HCT116 (cell line): ENCODE results near the gene H3-3A. TPM values are rescaled to one million over a fixed set of nuclear protein-coding genes. Genes with fewer than 3 reads are reported as not detected.
"Not testable (repeated sequence)": the region's sequence is repeated elsewhere in the genome, so short reads cannot be mapped to it uniquely, and the experiment has no call there.

Experiments used
- ATAC-seq: fragments of 200-7000 bp; cut with Tn5 transposase; 2 replicates; pipeline ENCODE4 v1.9.1; 2020; ENCODE audit warnings: mild to moderate bottlenecking, moderate library complexity
- BruUV-seq: library from RNA; stranded (reverse); fragments of 400-500 nt; replicated peaks from 2 replicates; lab custom pipeline; 2021; lab: Mats Ljungman, UMichigan
- CTCF ChIA-PET: fragments of 300-600 bp; sonication (Branson Sonifier 250); formaldehyde crosslinking; loops from one replicate; lab custom pipeline; 2021; ENCODE audit warnings: antibody characterized with exemption; lab: Charles Lee
- POLR2A ChIA-PET: fragments of 300-600, 350-600 bp; sonication (Branson Sonifier 250); formaldehyde crosslinking; loops from one replicate; lab custom pipeline; 2021; ENCODE audit warnings: antibody characterized with exemption; lab: Charles Lee
- RAD21 ChIA-PET, 2 experiments: fragments of 300-600 bp; sonication (Branson Sonifier 250); formaldehyde crosslinking; loops; one replicate each; lab custom pipeline; 2023; ENCODE audit warnings: low total read pairs in 2 of 2; ENCODE audit not compliant: uncharacterized antibody in 2 of 2, unreplicated experiment in 2 of 2, low non-redundant PET in 1 of 2; lab: Charles Lee
- DNase-seq: peaks from one replicate; pipeline ENCODE4 v3.0.0-alpha.2; 2010; ENCODE audit warnings: low read depth, low spot score
- H2AFZ ChIP-seq: fragments of 200-600 bp; shearing (Covaris generic), sonication (generic); 2 replicates; pipeline ENCODE4 v1.6.1; 2017; ENCODE audit warnings: low read depth, mixed run types, mixed read lengths, antibody characterized with exemption, low read length; ENCODE audit not compliant: poor library complexity, severe bottlenecking
- H3K27ac ChIP-seq: 2 replicates; pipeline ENCODE4 v1.5.1; 2012; ENCODE audit warnings: low read depth, low read length
- H3K27me3 ChIP-seq: fragments of 200-600 bp; sonication (generic); 2 replicates; pipeline ENCODE4 v1.6.1; 2016; ENCODE audit warnings: mixed run types, low read length, mixed read lengths; ENCODE audit not compliant: insufficient read depth
- H3K36me3 ChIP-seq, 2 experiments: fragments of 200-500 bp in 1 of 2; fragments of 200-600 bp in 1 of 2; sonication (Bioruptor generic) in 1 of 2; sonication (generic) in 1 of 2; 2 replicates each; pipeline versions ENCODE4 v1.5.1 to v1.6.1; 2014 to 2016; ENCODE audit warnings: low read length in 2 of 2, inconsistent platforms in 1 of 2, mixed read lengths in 1 of 2, mixed run types in 1 of 2; ENCODE audit not compliant: insufficient read depth in 2 of 2, control insufficient read depth in 1 of 2
- H3K4me1 ChIP-seq, 2 experiments: fragments of 200-600 bp in 1 of 2; sonication (generic) in 1 of 2; 2 replicates each; pipeline versions ENCODE4 v1.5.1 to v1.6.1; 2012 to 2017; ENCODE audit warnings: low read length in 2 of 2, inconsistent platforms in 1 of 2, mild to moderate bottlenecking in 1 of 2, mixed read lengths in 1 of 2, mixed run types in 1 of 2, moderate library complexity in 1 of 2; ENCODE audit not compliant: insufficient read depth in 2 of 2, control insufficient read depth in 1 of 2
- H3K4me2 ChIP-seq: fragments of 200-600 bp; sonication (generic); 2 replicates; pipeline ENCODE4 v1.6.1; 2017; ENCODE audit warnings: mixed run types, low read length, mixed read lengths
- H3K4me3 ChIP-seq, 2 experiments: fragments of 200-600 bp in 1 of 2; sonication (generic) in 1 of 2; replicated peaks in 1 of 2; 2 replicates each; pipeline ENCODE4 v1.5.1; 2011 to 2016; ENCODE audit warnings: low read length in 2 of 2, control low read depth in 1 of 2, low read depth in 1 of 2, mild to moderate bottlenecking in 1 of 2, mixed read lengths in 1 of 2, mixed run types in 1 of 2
- H3K79me2 ChIP-seq: fragments of 200-600 bp; sonication (generic); 2 replicates; pipeline ENCODE4 v1.6.1; 2017; ENCODE audit warnings: mild to moderate bottlenecking, mixed run types, low read length, moderate library complexity, mixed read lengths; ENCODE audit not compliant: insufficient read depth
- H3K9ac ChIP-seq: fragments of 200-600 bp; sonication (generic); 2 replicates; pipeline ENCODE4 v1.6.1; 2016; ENCODE audit warnings: low read length, mixed read lengths
- H3K9me2 ChIP-seq: fragments of 200-600 bp; sonication (generic), shearing (Covaris generic); 2 replicates; pipeline ENCODE4 v1.6.1; 2017; ENCODE audit warnings: mixed run types, mild to moderate bottlenecking, moderate library complexity; ENCODE audit not compliant: insufficient read depth
- H3K9me3 ChIP-seq, 2 experiments: fragments of 200-500 bp in 1 of 2; fragments of 200-600 bp in 1 of 2; sonication (Bioruptor generic) in 1 of 2; sonication (generic) in 1 of 2; 2 replicates each; pipeline ENCODE4 v1.6.1; 2014 to 2017; ENCODE audit warnings: low read length in 2 of 2, mixed read lengths in 2 of 2, inconsistent platforms in 1 of 2, low read depth in 1 of 2, mild to moderate bottlenecking in 1 of 2, mixed run types in 1 of 2, moderate library complexity in 1 of 2; ENCODE audit not compliant: control insufficient read depth in 1 of 2, insufficient read depth in 1 of 2
- H4K20me1 ChIP-seq: fragments of 200-600 bp; sonication (generic), shearing (Covaris generic); 2 replicates; pipeline ENCODE4 v1.6.1; 2017; ENCODE audit warnings: mixed run types, mild to moderate bottlenecking, moderate library complexity; ENCODE audit not compliant: insufficient read depth
- EZH2phosphoT487 ChIP-seq: fragments of 200-600 bp; IDR thresholded peaks from 2 replicates; pipeline ENCODE4 v1.6.1; 2018; ENCODE audit warnings: antibody characterized with exemption, borderline replicate concordance
- JUND ChIP-seq: IDR thresholded peaks from 2 replicates; pipeline ENCODE4 v1.6.1; 2012
- MAX ChIP-seq: IDR thresholded peaks from 2 replicates; pipeline ENCODE4 v1.6.1; 2012
- REST ChIP-seq: IDR thresholded peaks from 2 replicates; pipeline ENCODE4 v1.6.1; 2012; ENCODE audit warnings: low read depth
- ZBTB33 ChIP-seq: IDR thresholded peaks from 2 replicates; pipeline ENCODE4 v1.6.1; 2011; ENCODE audit warnings: mild to moderate bottlenecking, low read length, moderate library complexity; ENCODE audit not compliant: insufficient replicate concordance; ENCODE audit errors: extremely low read depth
- intact Hi-C: fragments of 100-400 bp; cut with micrococcal nuclease; formaldehyde crosslinking; loops from 2 replicates; pipeline ENCODE4 v1.10.0; 2022
- total RNA-seq: library from RNA; stranded (reverse); gene quantifications from one replicate; pipeline ENCODE4 v1.2.1, GENCODE V29; 2021; ENCODE audit not compliant: unreplicated experiment

Gene H3-3A
- total RNA-seq, 1 experiment from 2014 or later, result 386 TPM

GRCh38 chr1:226091461-226091860 is 28.9 kb downstream of the H3-3A start:
- ChIA-PET RAD21 (no interaction called here), POLR2A (interaction anchor here (0.7 kb wide), 1 partner anchor 1927 kb away, joined by 3 read pairs; no protein-coding TSS in a partner anchor), CTCF (no interaction called here)
- H3K36me3 ChIP-seq, result no peaks in the 10 kb centered on the region
- intact Hi-C loops, result no loop called here
- ATAC-seq, result no peak
- no peak overlapping the region for H3K4me3 ChIP-seq
- H3K4me1 ChIP-seq, result no peaks in the 10 kb centered on the region
- TF ChIP-seq REST (no peak), JUND (no peak), EZH2phosphoT487 (no peak), ZBTB33 (no peak), MAX (no peak)
- H3K27me3 ChIP-seq, result no peaks in the 10 kb centered on the region
- no peaks in the 10 kb centered on the region for H3K79me2 ChIP-seq
- no peaks in the 10 kb centered on the region for H3K9me2 ChIP-seq
- no peak overlapping the region for H3K4me2 ChIP-seq
- BruUV-seq, result no TSS peak
- H3K9me3 ChIP-seq, result no peaks in the 10 kb centered on the region
- H4K20me1 ChIP-seq, result no peaks in the 10 kb centered on the region
- no peak overlapping the region for H2AFZ ChIP-seq
- H3K27ac ChIP-seq, result no peak overlapping the region
- DNase-seq, result no peak
- H3K9ac ChIP-seq, result no peak overlapping the region

GRCh38 chr1:226092048-226092820 is 29.7 kb downstream of the H3-3A start:
- H3K4me3 ChIP-seq, H3K27me3 ChIP-seq, H3K27ac ChIP-seq, BruUV-seq, H3K4me2 ChIP-seq, RAD21 ChIA-PET, H3K79me2 ChIP-seq, DNase-seq, H3K36me3 ChIP-seq, H3K9ac ChIP-seq, ATAC-seq, H3K9me3 ChIP-seq, H4K20me1 ChIP-seq, H2AFZ ChIP-seq, H3K4me1 ChIP-seq, H3K9me2 ChIP-seq, intact Hi-C loops: not testable (repeated sequence)
- ChIA-PET CTCF (interaction anchor here (2.6 kb wide), 1 partner anchor 27 kb away, joined by 7 read pairs; no protein-coding TSS in a partner anchor), POLR2A (interaction anchor here (0.7 kb wide), 1 partner anchor 1927 kb away, joined by 3 read pairs; no protein-coding TSS in a partner anchor)
